Measurements from ENCODE around the gene ASB13.

Gene ASB13

DNA sequence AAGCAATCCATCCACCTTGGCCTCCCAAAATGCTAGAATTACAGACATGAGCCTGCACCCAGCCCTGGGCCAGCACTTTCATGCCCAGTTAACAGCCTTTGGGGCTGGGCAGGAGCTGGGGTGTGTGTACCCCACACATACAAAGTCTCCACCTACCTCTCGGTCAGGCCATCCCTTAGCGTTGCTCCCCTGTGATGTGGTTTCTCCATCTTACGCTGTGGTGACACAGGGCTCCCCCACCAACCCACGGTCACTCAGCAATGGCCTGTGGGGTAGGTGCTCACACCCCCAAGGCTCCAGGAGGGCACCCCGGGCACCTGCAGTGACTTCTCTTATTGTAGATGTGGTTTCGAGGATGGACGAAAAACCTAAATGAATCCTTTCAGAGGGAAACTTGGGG lies 58.8 kb downstream of the ASB13 start:
- Histone ChIP-seq H3K36me3 (replicated peaks) (no peaks in the 10 kb centered on the region), H3K9me3 (no peaks in the 10 kb centered on the region), H3K4me1 (no peaks in the 10 kb centered on the region), H3K27me3 (ENCODE audit: low read depth) (no peaks in the 10 kb centered on the region), H3K4me3 (no peak overlapping the region)
- in situ Hi-C loops (cut with MboI; ENCODE audit: low sequenced_read_pairs), result no loop called here
- no peak for DNase-seq (ENCODE audit: low spot score in 2 of 2)

DNA sequence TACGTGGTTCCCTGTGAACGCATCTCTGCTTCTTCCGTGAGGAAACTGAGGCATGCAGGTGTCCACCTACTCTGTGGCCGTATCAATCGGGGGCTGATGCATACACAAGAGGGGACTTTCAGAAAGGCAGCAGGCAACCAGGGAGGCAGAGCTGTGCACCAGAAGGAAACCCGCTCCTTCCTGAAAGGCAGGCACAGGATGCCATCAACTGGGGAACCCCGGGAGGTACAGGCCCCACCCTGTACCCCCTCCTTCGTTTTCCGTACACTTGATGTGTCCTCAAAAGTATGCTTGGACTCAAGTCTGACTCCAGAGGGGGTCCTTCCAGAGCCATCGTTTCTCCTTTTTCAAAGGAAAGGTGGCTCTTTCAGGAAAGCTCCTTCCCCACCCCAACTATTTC lies 59.5 kb downstream of the ASB13 start:
- H3K9me3 ChIP-seq, result no peaks in the 10 kb centered on the region
- H3K27me3 ChIP-seq (ENCODE audit: low read depth), result no peaks in the 10 kb centered on the region
- no peak overlapping the region for H3K4me3 ChIP-seq
- in situ Hi-C loops (cut with MboI; ENCODE audit: low sequenced_read_pairs), result no loop called here
- no peaks in the 10 kb centered on the region for H3K36me3 ChIP-seq (replicated peaks)
- DNase-seq (ENCODE audit: low spot score in 2 of 2), result no peak
- no peaks in the 10 kb centered on the region for H3K4me1 ChIP-seq

DNA sequence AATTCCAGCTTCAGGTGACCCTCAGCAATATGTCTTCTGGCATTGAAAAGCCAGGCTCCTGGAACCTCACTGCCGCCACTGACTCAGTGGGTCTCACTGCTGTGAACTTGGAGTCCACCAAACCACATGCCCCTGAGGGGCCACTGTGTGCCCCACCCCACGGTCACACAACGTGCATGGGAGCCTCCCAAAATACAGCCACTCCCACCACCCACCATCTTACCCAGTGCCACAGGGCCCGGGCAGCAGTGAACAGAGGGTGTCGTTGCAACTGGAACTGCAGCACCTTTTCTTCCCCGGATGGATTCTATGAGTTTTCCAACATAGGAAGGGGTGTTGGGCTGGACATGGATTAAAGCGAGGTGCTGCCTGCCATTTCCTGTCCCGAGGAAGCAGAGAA lies 60.1 kb downstream of the ASB13 start:
- in situ Hi-C loops (cut with MboI; ENCODE audit: low sequenced_read_pairs), result no loop called here
- Histone ChIP-seq H3K36me3 (replicated peaks) (no peaks in the 10 kb centered on the region), H3K9me3 (no peaks in the 10 kb centered on the region), H3K4me1 (no peaks in the 10 kb centered on the region), H3K4me3 (no peak overlapping the region), H3K27me3 (ENCODE audit: low read depth) (no peaks in the 10 kb centered on the region)
- no peak for DNase-seq (ENCODE audit: low spot score in 2 of 2)

DNA sequence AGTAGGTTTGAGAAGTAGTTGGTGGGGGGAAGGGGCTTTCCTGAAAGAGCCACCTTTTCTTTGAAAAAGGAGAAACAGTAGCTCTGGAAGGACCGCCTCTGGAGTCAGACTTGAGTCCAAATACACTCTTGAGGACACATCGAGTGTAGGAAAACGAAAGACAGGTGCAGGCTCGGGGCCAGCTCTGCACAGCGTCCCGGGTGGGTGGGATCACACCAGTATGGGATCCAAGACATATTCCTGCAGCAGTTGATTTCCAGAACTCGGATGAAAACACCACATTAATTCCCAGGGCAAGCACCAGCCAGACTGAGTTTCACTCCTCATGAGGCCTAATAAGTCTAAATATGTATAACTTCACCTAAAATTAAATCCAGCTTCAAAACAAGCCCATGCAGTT lies 61.4 kb downstream of the ASB13 start:
- no peaks in the 10 kb centered on the region for H3K36me3 ChIP-seq (replicated peaks)
- in situ Hi-C loops (cut with MboI; ENCODE audit: low sequenced_read_pairs), result no loop called here
- DNase-seq (ENCODE audit: low spot score in 2 of 2), result no peak
- H3K4me1 ChIP-seq, result no peaks in the 10 kb centered on the region
- H3K4me3 ChIP-seq, result no peak overlapping the region
- H3K27me3 ChIP-seq (ENCODE audit: low read depth), result no peaks in the 10 kb centered on the region
- no peaks in the 10 kb centered on the region for H3K9me3 ChIP-seq

DNA sequence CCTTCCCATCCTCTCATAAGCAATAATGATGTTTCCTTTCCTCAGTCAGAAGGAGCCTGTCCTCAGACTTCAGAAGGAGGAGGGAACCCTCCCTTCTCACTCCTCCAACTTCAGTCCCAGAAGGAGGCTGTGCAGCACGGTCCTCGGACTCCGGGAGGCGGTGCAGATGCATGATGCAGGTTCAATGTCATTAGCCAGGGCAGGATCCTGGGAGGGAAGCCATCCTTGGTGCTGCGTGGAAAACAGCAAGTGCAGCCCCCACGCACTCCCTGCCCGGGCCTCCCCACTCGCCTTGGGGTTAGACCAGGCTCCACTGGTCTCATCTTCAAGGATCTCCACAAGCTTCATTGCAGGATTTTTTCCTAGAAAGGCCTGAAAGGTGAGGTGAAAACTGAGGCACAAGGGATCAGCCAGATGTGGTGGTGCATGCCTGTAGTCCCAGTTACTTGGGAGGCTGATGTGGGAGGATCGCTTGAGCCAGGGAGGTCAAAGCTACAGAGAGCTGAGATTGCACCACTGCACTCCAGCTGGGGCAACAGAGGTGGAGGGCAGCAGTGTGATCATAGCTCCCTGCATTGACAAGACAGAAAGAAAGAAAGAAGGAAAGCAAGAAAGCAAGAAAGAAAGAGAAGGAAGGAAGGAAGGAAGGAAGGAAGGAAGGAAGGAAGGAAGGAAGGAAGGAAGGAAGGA lies 62.0 kb downstream of the ASB13 start:
- H3K4me3 ChIP-seq, result no peak overlapping the region
- no peaks in the 10 kb centered on the region for H3K27me3 ChIP-seq (ENCODE audit: low read depth)
- no peaks in the 10 kb centered on the region for H3K36me3 ChIP-seq (replicated peaks)
- H3K4me1 ChIP-seq, result no peaks in the 10 kb centered on the region
- DNase-seq (ENCODE audit: low spot score in 2 of 2), result no peak
- no peaks in the 10 kb centered on the region for H3K9me3 ChIP-seq
- in situ Hi-C loops (cut with MboI; ENCODE audit: low sequenced_read_pairs), result no loop called here

DNA sequence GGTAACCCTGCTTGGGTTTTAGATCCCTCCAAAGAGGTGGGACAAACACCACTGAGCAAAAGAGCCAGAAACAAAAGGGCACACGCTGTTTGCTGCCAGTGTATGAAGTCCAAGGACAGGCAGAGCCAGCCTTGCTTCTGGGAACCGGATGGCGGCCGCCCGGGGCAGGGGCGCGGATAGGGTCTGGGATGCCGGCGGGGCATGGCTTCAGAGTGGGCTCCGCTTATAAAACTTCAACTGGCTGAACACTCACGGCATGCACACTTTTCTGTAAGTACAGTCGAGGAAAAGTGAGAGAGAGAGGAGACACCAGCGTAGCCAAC lies 62.6 kb downstream of the ASB13 start:
- Histone ChIP-seq H3K27me3 (ENCODE audit: low read depth) (no peaks in the 10 kb centered on the region), H3K4me1 (no peaks in the 10 kb centered on the region), H3K9me3 (no peaks in the 10 kb centered on the region), H3K36me3 (replicated peaks) (no peaks in the 10 kb centered on the region), H3K4me3 (no peak overlapping the region)
- DNase-seq (ENCODE audit: low spot score in 2 of 2), result no peak
- in situ Hi-C loops (cut with MboI; ENCODE audit: low sequenced_read_pairs), result no loop called here

DNA sequence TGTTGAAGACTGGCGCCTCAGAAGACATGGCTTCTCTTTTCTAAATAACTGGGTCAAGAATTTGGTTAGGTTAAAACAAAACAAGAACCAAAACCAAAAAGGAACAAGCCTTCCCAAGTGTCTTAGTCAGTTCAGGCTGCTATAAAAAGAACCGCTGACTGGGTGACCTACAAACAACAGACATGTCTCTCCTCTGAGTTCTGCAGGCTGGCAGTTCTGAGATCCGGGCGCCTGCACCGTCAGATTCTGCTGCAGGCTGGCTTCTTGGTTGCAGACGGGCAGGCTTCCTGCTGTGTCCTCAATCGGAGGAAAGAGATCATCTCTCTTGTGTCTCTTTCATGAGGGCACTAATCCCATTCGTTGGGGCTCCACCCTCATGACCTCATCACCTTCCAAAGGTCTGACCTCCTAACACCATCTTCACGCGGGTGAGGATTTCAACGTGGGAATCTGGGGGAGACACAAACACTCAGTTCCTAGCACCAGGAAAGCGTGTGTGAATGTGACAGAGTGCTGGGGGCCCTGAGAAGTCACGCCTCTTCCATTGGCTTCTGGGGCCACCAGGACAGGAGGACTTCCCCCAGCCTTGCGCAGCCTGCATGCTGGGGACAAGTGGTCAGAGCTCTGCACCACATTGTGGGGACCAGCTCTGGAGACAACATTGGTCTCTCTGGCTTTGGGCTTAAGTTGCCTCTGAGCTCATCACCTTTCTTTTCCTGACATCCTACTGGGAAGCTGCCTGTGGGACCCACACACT lies 63.1 kb downstream of the ASB13 start:
- no peaks in the 10 kb centered on the region for H3K36me3 ChIP-seq (replicated peaks)
- H3K4me3 ChIP-seq, result no peak overlapping the region
- in situ Hi-C loops (cut with MboI; ENCODE audit: low sequenced_read_pairs), result no loop called here
- H3K4me1 ChIP-seq, result no peaks in the 10 kb centered on the region
- H3K27me3 ChIP-seq (ENCODE audit: low read depth), result no peaks in the 10 kb centered on the region
- no peak for DNase-seq (ENCODE audit: low spot score in 2 of 2)
- H3K9me3 ChIP-seq, result no peaks in the 10 kb centered on the region

DNA sequence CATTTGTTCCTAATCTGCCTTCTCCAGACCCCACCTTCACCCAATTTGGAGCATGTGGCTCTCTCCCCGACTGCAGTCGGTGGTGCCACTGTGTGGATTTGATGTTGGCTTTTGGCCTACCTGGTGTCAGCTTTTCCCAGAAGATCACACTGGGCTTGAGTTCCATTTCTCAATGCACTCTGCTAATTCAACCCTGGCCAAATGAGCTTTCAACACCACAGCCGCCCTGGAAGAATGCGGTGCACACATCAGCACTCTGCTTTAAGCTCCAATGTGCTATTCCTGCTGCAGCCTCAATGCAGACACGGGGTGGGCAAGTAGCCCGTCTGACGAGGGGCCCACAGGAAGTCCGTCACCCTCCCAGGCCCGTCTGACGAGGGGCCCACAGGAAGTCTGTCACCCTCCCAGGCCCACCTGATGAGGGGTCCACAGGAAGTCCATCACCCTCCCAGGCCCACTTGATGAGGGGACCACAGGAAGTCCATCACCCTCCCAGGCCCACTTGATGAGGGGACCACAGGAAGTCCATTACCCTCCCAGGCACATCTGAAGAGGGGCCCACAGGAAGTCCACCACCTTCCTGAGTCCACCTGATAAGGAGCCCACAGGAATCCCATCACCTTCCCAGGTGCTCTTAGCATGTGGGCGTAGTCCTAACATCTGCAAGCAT lies 64.4 kb downstream of the ASB13 start:
- in situ Hi-C loops (cut with MboI; ENCODE audit: low sequenced_read_pairs), result no loop called here
- Histone ChIP-seq H3K4me3 (no peak overlapping the region), H3K36me3 (replicated peaks) (no peaks in the 10 kb centered on the region), H3K9me3 (no peaks in the 10 kb centered on the region), H3K27me3 (ENCODE audit: low read depth) (no peaks in the 10 kb centered on the region), H3K4me1 (no peaks in the 10 kb centered on the region)
- no peak for DNase-seq (ENCODE audit: low spot score in 2 of 2)

DNA sequence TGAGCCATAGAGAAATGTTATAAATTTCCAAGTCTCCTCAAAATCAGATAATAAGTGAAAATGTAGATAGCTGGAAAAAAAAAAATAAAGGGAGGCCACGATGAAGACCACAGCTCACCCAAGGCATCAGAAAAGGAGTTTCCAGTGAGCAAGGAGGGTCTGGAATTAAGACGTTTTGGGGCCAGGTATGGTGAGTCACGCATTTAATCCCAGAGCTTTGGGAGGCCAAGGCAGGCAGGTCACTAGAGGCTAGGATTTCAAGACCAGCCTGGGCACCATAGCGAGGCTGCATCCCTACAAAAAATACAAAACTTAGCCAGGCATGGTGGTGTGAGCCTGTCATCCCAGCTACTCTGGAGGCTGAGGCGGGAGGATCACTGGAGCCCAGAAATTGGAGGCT lies 65.5 kb downstream of the ASB13 start:
- Histone ChIP-seq H3K9me3 (no peaks in the 10 kb centered on the region), H3K36me3 (replicated peaks) (no peaks in the 10 kb centered on the region), H3K4me3 (no peak overlapping the region), H3K27me3 (ENCODE audit: low read depth) (no peaks in the 10 kb centered on the region), H3K4me1 (no peaks in the 10 kb centered on the region)
- DNase-seq (ENCODE audit: low spot score in 2 of 2), result no peak
- in situ Hi-C loops (cut with MboI; ENCODE audit: low sequenced_read_pairs), result no loop called here

DNA sequence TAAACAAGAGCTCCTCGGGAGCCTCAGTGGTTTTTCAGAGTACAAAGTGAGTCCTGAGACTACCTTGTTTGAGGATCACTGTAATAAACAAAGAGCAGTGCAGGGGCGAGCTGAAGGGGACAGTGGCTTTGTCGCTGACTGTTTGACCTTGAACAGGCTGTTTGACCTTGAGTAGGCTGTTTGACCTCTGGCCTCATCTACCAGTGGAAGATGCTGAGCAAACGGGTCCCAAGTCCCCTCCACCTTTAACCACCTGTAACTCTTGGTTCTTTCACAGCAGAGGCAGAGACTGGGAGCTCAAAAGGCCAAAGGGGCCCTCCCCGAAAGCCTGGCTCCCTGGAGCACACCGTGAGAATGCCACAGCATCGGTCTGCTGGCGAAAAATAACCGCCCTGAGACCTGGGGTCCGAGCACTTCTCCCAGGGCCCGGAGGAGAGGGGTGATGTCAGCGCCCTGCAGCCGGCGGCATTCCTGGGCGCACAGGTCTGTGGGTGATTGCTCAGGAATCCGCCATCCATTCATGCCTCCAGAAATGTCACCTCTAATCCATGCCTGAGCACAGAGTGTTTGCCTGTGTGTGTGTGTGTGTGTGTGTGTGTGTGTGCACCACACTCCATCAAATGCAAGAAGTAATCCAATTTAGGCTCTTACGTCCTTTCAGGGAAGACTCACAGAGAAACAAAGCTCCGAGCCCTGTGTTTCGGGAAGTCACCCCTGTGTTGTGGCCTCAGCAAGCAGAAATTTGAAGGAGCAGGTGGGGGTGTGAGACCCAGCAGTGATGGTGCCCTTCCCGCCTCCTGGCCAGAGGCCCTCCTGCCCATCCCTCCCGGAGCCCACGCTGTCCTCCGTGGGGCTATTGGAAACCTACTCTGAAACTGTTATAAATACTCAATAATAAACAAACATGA lies 66.5 kb downstream of the ASB13 start:
- in situ Hi-C loops (cut with MboI; ENCODE audit: low sequenced_read_pairs), result no loop called here
- Histone ChIP-seq H3K9me3 (no peaks in the 10 kb centered on the region), H3K27me3 (ENCODE audit: low read depth) (no peaks in the 10 kb centered on the region), H3K36me3 (replicated peaks) (no peaks in the 10 kb centered on the region), H3K4me1 (no peaks in the 10 kb centered on the region), H3K4me3 (no peak overlapping the region)
- DNase-seq (ENCODE audit: low spot score in 2 of 2), result no peak

DNA sequence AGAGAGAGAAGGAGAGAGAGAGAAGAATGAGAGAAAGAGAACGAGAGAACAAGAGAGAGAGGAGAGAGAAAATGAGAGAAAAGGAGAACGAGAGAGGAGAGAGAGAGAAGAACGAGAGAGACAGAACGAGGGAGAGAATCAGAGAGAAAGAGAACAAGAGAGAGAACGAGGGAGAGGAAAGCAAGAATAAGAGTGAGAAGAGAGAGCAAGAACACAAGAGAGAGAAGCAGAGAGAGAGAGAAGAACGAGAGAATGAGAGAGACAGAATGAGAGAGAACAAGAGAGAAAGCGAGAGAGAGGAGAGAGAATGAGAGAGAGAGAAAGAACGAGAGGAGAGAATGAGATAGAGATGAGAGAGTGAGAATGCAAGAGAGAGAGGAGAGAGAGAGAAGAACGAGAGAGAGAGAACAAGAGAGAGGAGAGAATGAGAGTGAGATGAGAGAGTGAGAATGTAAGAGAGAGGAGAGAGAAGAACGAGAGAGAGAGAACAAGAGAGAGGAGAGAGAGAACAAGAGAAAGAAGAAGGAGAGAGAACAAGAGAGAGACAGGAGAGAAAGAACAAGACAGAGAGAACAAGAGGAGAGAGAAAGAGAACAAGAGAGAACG lies 68.2 kb downstream of the ASB13 start:
- no peaks in the 10 kb centered on the region for H3K9me3 ChIP-seq
- no peaks in the 10 kb centered on the region for H3K27me3 ChIP-seq (ENCODE audit: low read depth)
- H3K4me1 ChIP-seq, result no peaks in the 10 kb centered on the region
- H3K36me3 ChIP-seq (replicated peaks), result no peaks in the 10 kb centered on the region
- no peak for DNase-seq (ENCODE audit: low spot score in 2 of 2)
- no peak overlapping the region for H3K4me3 ChIP-seq
- in situ Hi-C loops (cut with MboI; ENCODE audit: low sequenced_read_pairs), result no loop called here

DNA sequence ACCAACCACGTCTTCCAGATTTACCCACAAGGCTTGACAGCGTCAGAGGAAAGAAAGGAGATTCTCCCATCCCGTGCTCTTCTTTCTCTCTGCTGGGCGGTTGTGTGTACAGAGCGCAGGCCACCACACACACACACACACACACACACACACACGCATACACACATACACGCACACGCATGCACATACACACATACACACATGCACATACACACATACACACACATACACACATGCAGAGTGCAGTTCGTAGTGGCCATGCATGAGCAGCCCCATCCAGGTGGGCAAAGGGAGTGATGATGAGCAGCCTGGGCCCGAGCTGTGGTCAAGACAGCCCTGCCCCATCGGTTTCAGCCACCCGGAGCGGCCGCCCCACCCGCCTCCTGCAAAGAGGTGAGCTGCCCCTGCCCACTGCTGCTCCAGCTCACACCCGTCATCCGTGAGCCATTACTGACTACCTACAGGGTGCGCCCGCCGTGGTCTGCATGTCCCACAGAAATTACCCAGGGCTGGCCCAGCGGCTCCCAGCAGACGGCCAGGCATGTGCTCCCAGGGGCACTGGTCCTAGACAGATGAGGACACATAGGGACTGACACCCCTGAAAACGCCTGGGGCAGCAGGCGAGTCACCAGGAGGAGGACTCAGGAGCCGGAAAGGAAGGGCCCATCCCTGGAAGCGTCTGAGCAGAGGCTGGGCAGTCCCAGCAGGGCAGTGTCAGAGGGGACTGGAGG lies 69.6 kb downstream of the ASB13 start:
- no peak for DNase-seq (ENCODE audit: low spot score in 2 of 2)
- Histone ChIP-seq H3K4me3 (no peak overlapping the region), H3K9me3 (no peaks in the 10 kb centered on the region), H3K36me3 (replicated peaks) (no peaks in the 10 kb centered on the region), H3K4me1 (no peaks in the 10 kb centered on the region), H3K27me3 (ENCODE audit: low read depth) (no peaks in the 10 kb centered on the region)
- in situ Hi-C loops (cut with MboI; ENCODE audit: low sequenced_read_pairs), result no loop called here

DNA sequence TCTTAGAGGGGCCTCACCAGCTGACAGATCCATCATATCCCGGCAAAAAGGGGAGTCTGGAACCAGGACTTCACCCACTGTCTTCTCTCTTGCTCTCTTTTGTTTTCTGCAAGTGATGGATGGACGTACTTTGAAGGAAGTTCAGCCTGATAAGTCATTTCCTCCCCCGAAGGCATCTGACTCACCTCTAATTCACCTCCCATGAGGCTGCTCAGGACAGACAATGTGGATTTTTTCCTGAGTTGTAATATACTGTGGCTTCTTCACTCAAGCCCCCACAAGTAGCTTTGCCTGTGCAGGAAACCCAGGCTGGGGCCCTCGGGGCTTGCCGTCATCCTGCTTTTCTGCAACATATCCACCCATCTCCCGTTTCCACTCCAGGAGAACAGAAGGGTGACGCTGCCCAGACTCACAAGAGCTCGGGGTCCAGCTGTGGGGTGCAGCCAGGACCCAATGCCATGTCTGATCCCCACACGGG lies 70.4 kb downstream of the ASB13 start:
- H3K27me3 ChIP-seq (ENCODE audit: low read depth), result no peaks in the 10 kb centered on the region
- no peaks in the 10 kb centered on the region for H3K36me3 ChIP-seq (replicated peaks)
- H3K4me3 ChIP-seq, result no peak overlapping the region
- no peaks in the 10 kb centered on the region for H3K4me1 ChIP-seq
- H3K9me3 ChIP-seq, result no peaks in the 10 kb centered on the region
- in situ Hi-C loops (cut with MboI; ENCODE audit: low sequenced_read_pairs), result no loop called here
- DNase-seq (ENCODE audit: low spot score in 2 of 2), result no peak

All from HAP-1 (cell line).